Activated CD4-positive, alpha-beta memory T cell treated with anti-CD3 and anti-CD28 coated beads, Interleukin-2, amount 10 ng/mL, durations not matched to agents 7 days and 5 days (primary cell): ENCODE data around the gene ARHGAP18. TPM values are rescaled to one million over a fixed set of nuclear protein-coding genes. Genes with fewer than 3 reads are reported as not detected.
"Not testable (repeated sequence)": the region's sequence is repeated elsewhere in the genome, so short reads cannot be mapped to it uniquely, and the experiment has no call there.

Experiments
- CTCF ChIA-PET: fragments of 350-600 bp; sonication (Branson Sonifier 250); formaldehyde crosslinking; loops from one replicate; lab custom pipeline; 2021; ENCODE audit warnings: antibody characterized with exemption, inconsistent platforms; lab: Charles Lee
- POLR2A ChIA-PET: fragments of 350-600 bp; sonication (Branson Sonifier 250); formaldehyde crosslinking; loops from one replicate; lab custom pipeline; 2021; ENCODE audit warnings: antibody characterized with exemption; lab: Charles Lee
- DNase-seq: peaks from one replicate; pipeline ENCODE4 v3.0.0-alpha.2; 2020
- H3K27ac Mint-ChIP-seq: one replicate; pipeline ENCODE4 v1.8.0; 2021; ENCODE audit warnings: mild to moderate bottlenecking, mixed read lengths
- H3K27me3 Mint-ChIP-seq: one replicate; pipeline ENCODE4 v1.8.0; 2021; ENCODE audit warnings: mixed read lengths
- H3K36me3 Mint-ChIP-seq: one replicate; pipeline ENCODE4 v1.8.0; 2021; ENCODE audit warnings: low read depth, mixed read lengths
- H3K4me1 Mint-ChIP-seq: one replicate; pipeline ENCODE4 v1.8.0; 2021; ENCODE audit warnings: mixed read lengths
- H3K4me3 Mint-ChIP-seq: one replicate; pipeline ENCODE4 v1.8.0; 2021; ENCODE audit warnings: mild to moderate bottlenecking, mixed read lengths
- H3K9me3 Mint-ChIP-seq: one replicate; pipeline ENCODE4 v1.8.0; 2021; ENCODE audit warnings: mixed read lengths
- total RNA-seq, 2 experiments: library from RNA; stranded (reverse); gene quantifications; one replicate each; pipeline ENCODE4 v1.2.3, GENCODE V29; 2021

The ARHGAP18 gene
- total RNA-seq, 2 experiments from 2014 or later: 14.8 to 18.0 TPM

DNA sequence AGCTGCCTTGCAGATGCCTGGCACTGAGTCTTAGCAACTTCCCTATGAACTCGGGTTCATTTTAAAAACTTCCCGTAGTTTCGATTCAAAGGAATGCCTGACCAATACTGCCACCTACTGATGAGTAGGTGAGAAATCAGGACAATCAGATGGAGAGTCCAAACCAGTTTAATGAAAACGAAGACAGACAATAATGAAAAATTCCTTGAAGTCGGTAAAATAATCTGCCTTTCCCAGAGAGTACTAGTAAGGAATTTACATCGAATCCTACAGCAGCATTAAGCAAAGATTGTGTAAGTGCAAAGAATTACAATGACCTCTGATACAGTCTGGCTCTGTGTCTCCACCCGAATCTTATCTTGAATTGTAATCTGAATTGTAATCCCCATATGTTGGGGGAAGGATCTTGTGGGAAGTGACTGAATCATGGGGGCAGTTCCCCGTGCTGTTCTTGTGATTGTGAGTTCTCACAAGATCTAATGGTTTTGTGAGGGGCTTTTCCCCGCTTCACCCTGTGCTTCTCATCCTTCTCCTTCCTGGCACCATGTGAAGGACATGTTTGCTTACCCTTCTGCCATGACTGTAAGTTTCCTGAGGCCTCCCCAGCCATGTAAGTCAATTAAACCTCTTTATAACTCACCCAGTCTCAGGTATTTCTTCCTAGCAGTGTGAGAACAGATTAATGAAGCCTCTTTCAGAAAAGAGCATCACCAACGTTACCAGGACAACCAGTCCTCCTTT lies 134.4 kb downstream of the ARHGAP18 start:
- H3K27ac Mint-ChIP-seq: no peak overlapping the region
- ChIA-PET POLR2A (no interaction called here), CTCF (interaction anchor here (0.8 to 1.0 kb wide), 2 partner anchors 10 to 71 kb away, joined by 3 to 4 read pairs; no protein-coding TSS in a partner anchor)
- no peak overlapping the region for H3K4me3 Mint-ChIP-seq
- no peak for DNase-seq
- H3K4me1 Mint-ChIP-seq: peaks cover 7% of the 10 kb centered on the region
- H3K27me3 Mint-ChIP-seq: no peaks in the 10 kb centered on the region
- peaks cover 11% of the 10 kb centered on the region for H3K36me3 Mint-ChIP-seq
- peaks cover 3% of the 10 kb centered on the region for H3K9me3 Mint-ChIP-seq

DNA sequence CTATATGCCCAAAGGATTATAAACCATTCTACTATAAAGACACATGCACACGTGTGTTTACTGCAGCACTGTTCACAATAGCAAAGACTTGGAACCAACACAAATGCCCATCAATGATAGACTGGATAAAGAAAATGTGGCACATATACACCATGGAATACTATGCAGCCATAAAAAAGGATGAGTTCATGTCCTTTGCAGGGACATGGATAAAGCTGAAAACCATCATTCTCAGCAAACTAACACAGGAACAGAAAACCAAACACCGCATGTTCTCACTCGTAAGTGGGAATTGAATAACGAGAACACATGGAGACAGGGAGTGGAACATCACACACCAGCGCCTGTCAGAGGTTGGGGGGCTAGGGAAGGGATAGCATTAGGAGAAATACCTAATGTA lies 135.4 kb downstream of the ARHGAP18 start:
- H3K4me1 Mint-ChIP-seq, POLR2A ChIA-PET: not testable (repeated sequence)

GRCh38 chr6:129570929-129571328 lies 139.0 kb downstream of the ARHGAP18 start:
- H3K4me3 Mint-ChIP-seq, POLR2A ChIA-PET, DNase-seq, H3K4me1 Mint-ChIP-seq, H3K9me3 Mint-ChIP-seq, H3K27me3 Mint-ChIP-seq, H3K27ac Mint-ChIP-seq: not testable (repeated sequence)
- H3K36me3 Mint-ChIP-seq: peaks cover 16% of the 10 kb centered on the region
- CTCF ChIA-PET: interaction anchor here (0.9 to 1.3 kb wide), 2 partner anchors 70 to 204 kb away, joined by 5 to 7 read pairs; no protein-coding TSS in a partner anchor

More for the DNA sequence above, 135.4 kb downstream of the ARHGAP18 start:
- DNase-seq, H3K9me3 Mint-ChIP-seq, H3K27ac Mint-ChIP-seq, H3K27me3 Mint-ChIP-seq, H3K4me3 Mint-ChIP-seq: not testable (repeated sequence)
- CTCF ChIA-PET: interaction anchor here (1.0 kb wide), 1 partner anchor 9 kb away, joined by 4 read pairs; no protein-coding TSS in a partner anchor
- H3K36me3 Mint-ChIP-seq: peaks cover 16% of the 10 kb centered on the region

- ChIA-PET CTCF (interaction anchor here (0.7 to 1.4 kb wide), 3 partner anchors 65 to 69 kb away, joined by 3 to 12 read pairs (median 6); no protein-coding TSS in a partner anchor), POLR2A (no interaction called here)
- no peaks in the 10 kb centered on the region for H3K4me1 Mint-ChIP-seq
- peaks cover 3% of the 10 kb centered on the region for H3K9me3 Mint-ChIP-seq
- no peak overlapping the region for H3K27ac Mint-ChIP-seq
- H3K4me3 Mint-ChIP-seq: no peak overlapping the region
- no peak for DNase-seq
- H3K27me3 Mint-ChIP-seq: peaks cover 5% of the 10 kb centered on the region
- H3K36me3 Mint-ChIP-seq: peaks cover 6% of the 10 kb centered on the region
Observed at GRCh38 chr6:129568015-129568414, 142.0 kb downstream of the ARHGAP18 start.

DNA sequence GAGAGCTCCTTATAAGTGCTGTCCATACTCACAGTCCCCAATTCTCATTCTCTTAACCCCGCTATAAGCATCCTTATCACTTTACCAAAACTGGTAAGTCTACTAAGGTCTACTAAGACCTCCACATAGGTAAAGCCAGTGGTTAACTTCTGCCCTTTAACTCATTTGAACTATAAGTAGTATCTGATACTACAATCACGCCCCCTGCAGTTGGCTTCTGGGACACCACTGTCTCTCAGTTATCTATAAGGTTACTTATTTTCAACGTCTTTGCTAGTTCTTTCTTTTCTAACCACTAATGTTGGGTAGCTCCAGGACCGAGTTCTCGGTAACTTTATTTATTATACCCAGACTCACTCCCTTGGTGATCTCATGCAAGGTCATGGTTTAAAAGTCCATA lies 142.6 kb downstream of the ARHGAP18 start:
- H3K9me3 Mint-ChIP-seq: peaks cover 3% of the 10 kb centered on the region
- ChIA-PET CTCF (interaction anchor here (0.7 to 1.3 kb wide), 3 partner anchors 65 to 69 kb away, joined by 3 to 12 read pairs (median 10); no protein-coding TSS in a partner anchor), POLR2A (no interaction called here)
- no peak overlapping the region for H3K27ac Mint-ChIP-seq
- peak; percentile 44 for DNase-seq
- H3K36me3 Mint-ChIP-seq: peaks cover 6% of the 10 kb centered on the region
- no peaks in the 10 kb centered on the region for H3K4me1 Mint-ChIP-seq
- H3K27me3 Mint-ChIP-seq: peaks cover 5% of the 10 kb centered on the region
- no peak overlapping the region for H3K4me3 Mint-ChIP-seq

DNA sequence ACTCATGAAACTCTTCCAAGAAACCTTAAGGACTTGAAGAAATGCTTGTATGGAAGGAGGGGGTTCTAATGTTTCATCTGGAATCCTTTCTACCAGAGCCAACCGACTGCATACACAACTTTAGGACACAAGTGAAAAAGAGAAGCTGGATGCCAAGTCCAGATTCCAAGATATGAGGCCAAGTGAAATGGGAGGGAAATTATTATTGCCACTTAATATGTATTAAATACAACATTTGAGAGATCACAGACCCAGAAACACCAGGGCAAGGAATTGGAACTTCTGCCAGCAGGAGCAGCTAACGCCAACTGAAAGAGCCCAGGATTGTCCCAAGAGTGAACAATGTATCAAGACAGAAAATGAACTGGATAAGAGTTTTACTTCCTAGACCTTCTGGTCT lies 144.2 kb downstream of the ARHGAP18 start:
- H3K4me3 Mint-ChIP-seq: no peak overlapping the region
- H3K36me3 Mint-ChIP-seq: peaks cover 6% of the 10 kb centered on the region
- POLR2A ChIA-PET: no interaction called here
- no peak for DNase-seq
- H3K4me1 Mint-ChIP-seq: no peaks in the 10 kb centered on the region
- CTCF ChIA-PET: interaction anchor here (0.8 to 2.0 kb wide), 5 partner anchors 9 to 66 kb away, joined by 4 to 10 read pairs (median 6); no protein-coding TSS in a partner anchor
- no peak overlapping the region for H3K27ac Mint-ChIP-seq
- no peaks in the 10 kb centered on the region for H3K9me3 Mint-ChIP-seq
- peaks cover 5% of the 10 kb centered on the region for H3K27me3 Mint-ChIP-seq

DNA sequence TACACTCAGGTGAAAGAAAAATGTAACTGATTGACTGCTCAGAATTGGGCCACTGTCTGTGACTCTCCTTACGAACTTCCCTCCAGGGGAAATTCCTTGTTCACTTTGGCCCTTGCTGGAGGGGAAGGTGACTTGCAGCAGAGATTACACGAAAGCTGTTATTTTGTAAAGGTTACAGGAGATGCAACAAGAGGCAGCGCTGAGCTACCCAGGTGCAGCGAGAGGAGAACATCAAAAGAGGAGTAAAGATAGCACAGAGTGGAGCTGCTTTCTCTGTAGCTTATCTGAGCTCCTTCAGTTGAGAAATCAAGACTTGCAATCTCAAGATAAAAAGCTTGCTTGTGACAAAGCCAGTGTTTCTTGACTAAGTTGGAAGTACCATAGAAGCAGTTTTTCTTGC lies 144.6 kb downstream of the ARHGAP18 start:
- peaks cover 5% of the 10 kb centered on the region for H3K27me3 Mint-ChIP-seq
- H3K4me1 Mint-ChIP-seq: no peaks in the 10 kb centered on the region
- CTCF ChIA-PET: interaction anchor here (0.8 to 2.0 kb wide), 5 partner anchors 10 to 66 kb away, joined by 4 to 10 read pairs (median 6); no protein-coding TSS in a partner anchor
- POLR2A ChIA-PET: no interaction called here
- peaks cover 3% of the 10 kb centered on the region for H3K36me3 Mint-ChIP-seq
- no peak for DNase-seq
- no peak overlapping the region for H3K27ac Mint-ChIP-seq
- H3K4me3 Mint-ChIP-seq: no peak overlapping the region
- no peaks in the 10 kb centered on the region for H3K9me3 Mint-ChIP-seq

- CTCF ChIA-PET: no interaction called here
- H3K27ac Mint-ChIP-seq: no peak overlapping the region
Observed at GRCh38 chr6:129558248-129558647, 151.7 kb downstream of the ARHGAP18 start.

DNA sequence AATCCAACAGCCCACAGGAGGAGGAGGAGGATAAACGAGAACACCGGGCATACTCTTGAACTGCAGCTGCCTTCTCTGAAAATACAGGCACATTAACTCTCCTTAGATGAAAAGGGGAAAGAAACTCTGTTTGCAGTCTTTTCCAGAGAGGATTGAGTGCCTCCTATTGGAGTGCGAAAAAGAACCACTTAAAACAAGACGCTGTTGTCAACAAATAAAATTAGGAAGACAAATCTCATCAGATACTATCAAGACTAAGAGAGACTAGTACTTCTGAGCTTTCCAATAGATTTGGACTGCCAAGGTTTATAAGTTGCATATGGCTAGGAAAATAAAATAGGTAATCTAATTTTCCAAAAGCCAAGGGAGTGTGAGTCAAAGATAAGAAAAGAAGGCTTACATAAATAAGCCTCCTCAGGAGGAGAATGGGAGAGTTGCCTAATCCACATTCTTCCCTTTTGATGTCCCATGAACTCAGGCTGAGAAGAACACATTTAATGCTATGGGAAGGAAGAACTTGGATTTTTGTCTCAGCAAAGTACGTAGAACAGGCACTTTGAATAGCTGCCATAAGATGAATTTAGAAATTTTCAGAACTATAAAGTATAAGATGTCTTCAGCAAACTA lies 154.7 kb downstream of the ARHGAP18 start:
- no peak for DNase-seq
- Mint-ChIP-seq H3K27me3 (peaks cover 3% of the 10 kb centered on the region), H3K27ac (no peak overlapping the region), H3K9me3 (peaks cover 2% of the 10 kb centered on the region), H3K4me1 (no peaks in the 10 kb centered on the region), H3K4me3 (no peak overlapping the region), H3K36me3 (no peaks in the 10 kb centered on the region)
- POLR2A ChIA-PET: no interaction called here
- CTCF ChIA-PET: no interaction called here

More at GRCh38 chr6:129558248-129558647, 151.7 kb downstream of the ARHGAP18 start:
- no peak for DNase-seq
- Mint-ChIP-seq H3K9me3 (peaks cover 2% of the 10 kb centered on the region), H3K27me3 (no peaks in the 10 kb centered on the region), H3K4me3 (no peak overlapping the region), H3K36me3 (no peaks in the 10 kb centered on the region), H3K4me1 (no peaks in the 10 kb centered on the region)
- POLR2A ChIA-PET: no interaction called here

DNA sequence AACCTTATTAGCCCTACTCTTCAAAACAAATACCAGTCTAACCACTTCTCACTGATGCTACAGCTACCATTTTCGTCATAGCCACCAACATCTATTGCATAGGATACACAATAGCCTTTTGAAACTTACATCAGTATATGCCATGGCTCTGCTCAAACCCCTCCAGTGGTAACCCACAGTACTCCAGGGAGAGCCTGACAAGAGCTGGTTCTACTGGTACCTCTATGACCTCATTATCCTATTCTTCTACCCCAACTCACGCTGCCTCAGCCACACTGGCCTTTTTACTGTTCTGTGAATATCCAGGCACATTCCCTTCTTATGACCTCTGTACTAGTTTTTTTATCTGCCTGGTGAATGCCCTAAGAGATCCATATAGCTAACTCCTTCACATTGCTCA lies 157.6 kb downstream of the ARHGAP18 start:
- no peaks in the 10 kb centered on the region for H3K4me1 Mint-ChIP-seq
- no peak overlapping the region for H3K27ac Mint-ChIP-seq
- no peak for DNase-seq
- ChIA-PET CTCF (no interaction called here), POLR2A (no interaction called here)
- H3K9me3 Mint-ChIP-seq: no peaks in the 10 kb centered on the region
- no peak overlapping the region for H3K4me3 Mint-ChIP-seq
- peaks cover 3% of the 10 kb centered on the region for H3K27me3 Mint-ChIP-seq
- H3K36me3 Mint-ChIP-seq: no peaks in the 10 kb centered on the region

DNA sequence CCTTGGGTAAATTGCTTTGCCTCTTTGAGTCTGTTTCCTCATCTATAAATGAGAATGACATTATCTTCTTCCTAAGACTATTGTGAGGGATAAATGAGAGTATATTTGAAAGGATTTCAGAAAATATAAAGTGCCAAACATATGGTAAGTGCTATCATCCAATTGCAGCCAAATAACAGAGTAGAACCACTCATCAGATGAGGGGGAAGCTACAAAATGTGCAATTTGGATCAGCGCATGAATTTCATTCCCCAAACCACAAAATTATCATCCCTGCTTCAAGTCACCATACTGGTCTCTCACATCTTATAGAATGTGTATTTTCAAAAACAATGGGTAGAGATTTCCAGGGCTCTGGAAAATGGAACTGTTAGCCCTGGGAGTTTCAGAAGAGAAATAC lies 158.5 kb downstream of the ARHGAP18 start:
- no peaks in the 10 kb centered on the region for H3K36me3 Mint-ChIP-seq
- H3K4me3 Mint-ChIP-seq: no peak overlapping the region
- ChIA-PET CTCF (no interaction called here), POLR2A (no interaction called here)
- H3K9me3 Mint-ChIP-seq: no peaks in the 10 kb centered on the region
- peaks cover 3% of the 10 kb centered on the region for H3K27me3 Mint-ChIP-seq
- H3K27ac Mint-ChIP-seq: no peak overlapping the region
- H3K4me1 Mint-ChIP-seq: no peaks in the 10 kb centered on the region
- DNase-seq: no peak

GRCh38 chr6:129546702-129547101 lies 163.3 kb downstream of the ARHGAP18 start:
- H3K9me3 Mint-ChIP-seq: no peaks in the 10 kb centered on the region
- no peak overlapping the region for H3K4me3 Mint-ChIP-seq

DNA sequence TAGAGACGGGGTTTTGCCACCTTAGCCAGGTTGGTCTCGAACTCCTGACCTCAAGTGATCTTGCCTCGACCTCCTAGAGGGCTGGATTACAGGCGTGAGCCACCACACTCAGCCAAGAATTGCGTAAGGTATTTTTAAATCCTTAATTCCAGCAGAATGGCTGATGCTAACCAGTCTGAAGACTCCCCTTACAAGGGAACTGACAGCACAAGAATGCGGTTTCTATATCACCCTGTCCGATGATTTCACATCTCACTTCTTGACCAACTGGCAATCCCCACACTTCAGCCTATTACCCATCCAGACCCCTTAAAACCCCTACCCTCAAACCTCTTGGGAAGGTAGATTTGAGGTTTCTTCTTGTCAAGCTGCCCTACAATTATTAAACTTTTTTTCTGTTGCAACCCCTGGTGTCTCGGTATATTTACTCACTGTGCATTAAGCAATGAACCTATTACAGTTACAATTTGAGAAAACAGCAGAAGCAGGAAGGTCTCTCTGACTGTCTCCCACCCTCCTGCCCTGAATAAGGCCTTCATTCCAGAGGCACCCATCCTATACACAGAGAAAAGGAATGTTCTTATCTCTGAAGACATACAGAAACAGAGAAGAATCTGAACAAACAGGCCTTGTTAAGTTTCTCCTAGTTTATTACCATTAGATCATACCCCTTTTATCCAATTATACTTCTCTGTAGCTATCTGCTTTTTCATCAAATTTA lies 164.9 kb downstream of the ARHGAP18 start:
- no peak for DNase-seq
- POLR2A ChIA-PET: no interaction called here

More at GRCh38 chr6:129546702-129547101, 163.3 kb downstream of the ARHGAP18 start:
- POLR2A ChIA-PET: no interaction called here
- Mint-ChIP-seq H3K27me3 (no peaks in the 10 kb centered on the region), H3K36me3 (no peaks in the 10 kb centered on the region), H3K4me1 (no peaks in the 10 kb centered on the region), H3K27ac (no peak overlapping the region)
- CTCF ChIA-PET: interaction anchor here (0.6 kb wide), 1 partner anchor 229 kb away, joined by 3 read pairs; no protein-coding TSS in a partner anchor
- no peak for DNase-seq

More for the DNA sequence above, 164.9 kb downstream of the ARHGAP18 start:
- Mint-ChIP-seq H3K9me3 (no peaks in the 10 kb centered on the region), H3K27me3 (no peaks in the 10 kb centered on the region), H3K4me3 (no peak overlapping the region), H3K36me3 (no peaks in the 10 kb centered on the region), H3K27ac (no peak overlapping the region), H3K4me1 (no peaks in the 10 kb centered on the region)
- CTCF ChIA-PET: no interaction called here
